AG09309 (cell line): ENCODE measurements around the gene CUL4A.

Experiments
- DNase-seq: peaks from one replicate; pipeline ENCODE4 v3.0.0-alpha.2; 2010; ENCODE audit warnings: low read depth
- H3K4me3 ChIP-seq: 2 replicates; pipeline ENCODE4 v1.5.1; 2011; ENCODE audit warnings: mild to moderate bottlenecking, low read depth, low read length, moderate library complexity; ENCODE audit not compliant: control insufficient read depth
- TF ChIP-seq, protein P1 (sequence below): IDR thresholded peaks from 2 replicates; pipeline ENCODE4 v1.5.1; 2011; ENCODE audit warnings: mild to moderate bottlenecking, low read depth, low read length, inconsistent platforms; ENCODE audit not compliant: insufficient read depth, control insufficient read depth; ENCODE audit errors: missing control alignments

CUL4A gene

DNA sequence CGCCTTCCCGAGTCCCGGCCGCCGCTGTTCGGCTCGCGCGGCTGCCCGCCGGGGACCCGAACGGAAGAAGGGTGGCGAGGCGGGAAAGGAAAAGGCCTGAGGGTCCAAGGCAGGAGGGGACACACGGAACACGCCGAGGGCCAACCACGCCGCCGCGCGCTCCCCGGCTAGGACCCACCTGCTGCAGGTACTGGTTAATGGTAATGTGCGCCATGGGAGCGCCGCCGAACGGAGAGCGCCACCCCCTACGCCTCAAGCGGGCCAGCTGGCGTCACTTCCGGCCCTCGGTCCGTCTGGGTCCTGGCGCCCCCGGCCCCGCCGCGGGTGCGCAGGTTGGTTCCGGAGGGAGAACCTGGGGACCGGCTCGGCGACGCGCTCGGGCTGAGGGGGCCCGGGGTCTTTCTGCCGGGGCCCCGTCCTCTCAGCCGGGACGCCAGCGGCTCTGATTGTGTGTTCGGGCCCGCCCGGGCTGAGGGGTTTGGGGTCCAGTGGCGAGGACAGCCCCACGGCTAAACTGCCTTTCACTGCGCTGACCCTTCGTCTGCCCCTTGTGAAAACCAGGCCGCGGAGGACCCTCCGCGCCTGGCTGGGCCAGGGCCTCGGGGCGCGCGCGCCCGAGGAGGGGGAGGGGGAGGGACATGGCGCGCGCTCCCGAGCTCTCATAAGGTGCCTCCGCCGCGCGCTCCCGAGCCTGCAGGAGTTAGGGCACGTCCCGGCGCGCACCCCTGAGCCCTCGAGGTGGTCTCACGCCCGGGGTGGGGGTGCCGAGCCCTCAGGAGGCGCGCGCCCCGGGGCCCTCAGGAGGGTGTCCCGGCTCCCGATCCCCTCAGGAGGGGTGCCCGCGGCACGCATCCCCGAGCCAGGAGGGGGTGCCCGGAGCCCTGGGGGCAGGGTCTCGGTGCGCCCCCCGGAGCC lies 735 bp upstream of the CUL4A start, which contains the start of gene PCID2:
Gene PCID2, minus strand, starts transcription at position 249 of the 915 bp plus-strand sequence. Its CDS starts 35 bp downstream, at position 214.
- TF ChIP-seq, protein P1, sequence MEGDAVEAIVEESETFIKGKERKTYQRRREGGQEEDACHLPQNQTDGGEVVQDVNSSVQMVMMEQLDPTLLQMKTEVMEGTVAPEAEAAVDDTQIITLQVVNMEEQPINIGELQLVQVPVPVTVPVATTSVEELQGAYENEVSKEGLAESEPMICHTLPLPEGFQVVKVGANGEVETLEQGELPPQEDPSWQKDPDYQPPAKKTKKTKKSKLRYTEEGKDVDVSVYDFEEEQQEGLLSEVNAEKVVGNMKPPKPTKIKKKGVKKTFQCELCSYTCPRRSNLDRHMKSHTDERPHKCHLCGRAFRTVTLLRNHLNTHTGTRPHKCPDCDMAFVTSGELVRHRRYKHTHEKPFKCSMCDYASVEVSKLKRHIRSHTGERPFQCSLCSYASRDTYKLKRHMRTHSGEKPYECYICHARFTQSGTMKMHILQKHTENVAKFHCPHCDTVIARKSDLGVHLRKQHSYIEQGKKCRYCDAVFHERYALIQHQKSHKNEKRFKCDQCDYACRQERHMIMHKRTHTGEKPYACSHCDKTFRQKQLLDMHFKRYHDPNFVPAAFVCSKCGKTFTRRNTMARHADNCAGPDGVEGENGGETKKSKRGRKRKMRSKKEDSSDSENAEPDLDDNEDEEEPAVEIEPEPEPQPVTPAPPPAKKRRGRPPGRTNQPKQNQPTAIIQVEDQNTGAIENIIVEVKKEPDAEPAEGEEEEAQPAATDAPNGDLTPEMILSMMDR: no peak
- peak; percentile 37 for DNase-seq
- H3K4me3 ChIP-seq: peak within 1 kb of the TSS; percentile 82

DNA sequence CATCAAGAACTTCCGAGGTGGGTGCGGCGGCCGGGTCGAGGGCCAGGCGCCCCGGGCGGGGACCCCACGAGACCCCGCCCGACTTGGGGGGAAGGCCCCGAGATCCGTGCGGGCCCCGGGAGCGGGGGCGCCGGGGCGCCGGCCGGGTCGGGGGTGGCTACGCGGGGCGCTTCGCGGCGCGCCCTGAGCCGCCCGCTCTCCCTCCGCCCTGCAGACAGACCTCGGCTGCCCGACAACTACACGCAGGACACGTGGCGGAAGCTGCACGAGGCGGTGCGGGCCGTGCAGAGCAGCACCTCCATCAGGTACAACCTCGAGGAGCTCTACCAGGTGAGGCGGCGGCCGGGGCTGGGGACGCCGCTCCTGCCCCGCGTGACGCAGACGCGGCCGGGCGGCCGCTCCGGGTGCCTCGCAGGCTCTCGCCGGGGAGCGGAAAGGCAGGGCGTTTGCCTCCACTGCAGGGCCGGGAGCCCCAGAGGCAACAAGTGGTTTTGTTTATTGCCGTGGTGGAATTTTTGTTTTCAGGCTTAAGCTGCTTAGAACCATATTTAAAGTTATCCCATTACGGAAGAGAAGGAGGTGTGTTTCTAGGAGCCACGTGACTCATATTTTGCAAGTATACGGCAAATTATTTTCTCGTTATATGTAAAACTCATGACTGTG lies 477 bp downstream of the CUL4A start:
- no peak for DNase-seq
- TF ChIP-seq, protein P1: no peak

GRCh38 chr13:113210833-113211232 lies 1.4 kb downstream of the CUL4A start:
- TF ChIP-seq, protein P1: no peak
- H3K4me3 ChIP-seq: peak overlapping the region; percentile 6; the same call in 1 of the 2 replicates
- no peak for DNase-seq

More for the DNA sequence above, 477 bp downstream of the CUL4A start:
- H3K4me3 ChIP-seq: peak overlapping the region; percentile 82

DNA sequence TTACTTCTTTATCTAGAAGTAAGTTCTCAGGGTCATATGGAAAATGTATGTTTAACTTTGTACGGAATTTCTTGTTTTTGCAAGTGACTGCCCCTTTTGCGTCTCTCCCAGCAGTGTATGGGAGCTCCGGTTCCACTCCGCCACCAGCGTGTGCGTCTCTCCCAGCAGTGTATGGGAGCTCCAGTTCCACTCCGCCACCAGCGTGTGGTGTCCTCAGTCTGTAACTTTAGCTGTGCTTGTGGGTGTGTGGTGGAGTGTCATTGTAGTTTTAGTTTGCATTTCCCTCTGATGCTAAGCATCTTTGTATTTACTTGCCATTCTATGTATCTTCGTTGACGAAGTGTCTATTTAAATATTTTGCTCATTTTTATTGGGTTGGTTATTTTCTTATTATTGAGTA lies 2.4 kb downstream of the CUL4A start:
- no peak for DNase-seq
- H3K4me3 ChIP-seq: no peak overlapping the region
- TF ChIP-seq, protein P1: no peak

- TF ChIP-seq, protein P1: no peak
- no peak overlapping the region for H3K4me3 ChIP-seq
- no peak for DNase-seq
Observed at GRCh38 chr13:113216254-113217048, 7.0 kb downstream of the CUL4A start.

- no peak for DNase-seq
- TF ChIP-seq, protein P1: no peak
- H3K4me3 ChIP-seq: no peak overlapping the region
Observed at GRCh38 chr13:113218586-113218985, 9.2 kb downstream of the CUL4A start.
